Measurements from ENCODE around the gene CLIP4.
"Not testable (repeated sequence)": the region's sequence is repeated elsewhere in the genome, so short reads cannot be mapped to it uniquely, and the experiment has no call there.

The CLIP4 gene

GRCh38 chr2:29114946-29115609 is at the start of gene CLIP4:
Gene CLIP4 (plus strand): TSS chr2:29115415. CDS start chr2:29121389, 5,974 bp downstream.
- DNase-seq (ENCODE audit: low read depth in 3 of 3, low spot score in 1 of 3), result peak; percentile 12 to 65 (median 48)

GRCh38 chr2:29066271-29066860 is 48.8 kb upstream of the CLIP4 start:
- DNase-seq (ENCODE audit: low read depth in 3 of 3, low spot score in 1 of 3), result no peak

GRCh38 chr2:29066997-29067605 is 48.1 kb upstream of the CLIP4 start:
- DNase-seq (ENCODE audit: low read depth in 3 of 3, low spot score in 1 of 3), result no peak

- no peak for DNase-seq (ENCODE audit: low read depth in 3 of 3, low spot score in 1 of 3)
Measured at GRCh38 chr2:29068513-29068912, 46.7 kb upstream of the CLIP4 start.

- DNase-seq (ENCODE audit: low read depth in 3 of 3, low spot score in 1 of 3), result no peak
Measured at GRCh38 chr2:29070526-29070925, 44.7 kb upstream of the CLIP4 start.

GRCh38 chr2:29071032-29071975 is 43.9 kb upstream of the CLIP4 start:
- DNase-seq (ENCODE audit: low read depth in 3 of 3, low spot score in 1 of 3), result no peak

- DNase-seq (ENCODE audit: low read depth in 3 of 3, low spot score in 1 of 3), result no peak
Measured at GRCh38 chr2:29072251-29072650, 43.0 kb upstream of the CLIP4 start.

- no peak for DNase-seq (ENCODE audit: low read depth in 3 of 3, low spot score in 1 of 3)
Measured at GRCh38 chr2:29072971-29073725, 42.1 kb upstream of the CLIP4 start.

GRCh38 chr2:29073933-29074332 is 41.3 kb upstream of the CLIP4 start:
- DNase-seq (ENCODE audit: low read depth in 3 of 3, low spot score in 1 of 3), result no peak

GRCh38 chr2:29074411-29074810 is 40.8 kb upstream of the CLIP4 start, which contains the start of gene PCARE:
Gene PCARE (minus strand): TSS chr2:29074523. CDS start chr2:29074261, 262 bp downstream.
- DNase-seq (ENCODE audit: low read depth in 3 of 3, low spot score in 1 of 3), result no peak

GRCh38 chr2:29075894-29076705 is 39.1 kb upstream of the CLIP4 start:
- DNase-seq (ENCODE audit: low read depth in 3 of 3, low spot score in 1 of 3), result no peak

GRCh38 chr2:29079887-29080286 is 35.3 kb upstream of the CLIP4 start:
- no peak for DNase-seq (ENCODE audit: low read depth in 3 of 3, low spot score in 1 of 3)

- DNase-seq (ENCODE audit: low read depth in 3 of 3, low spot score in 1 of 3), result no peak
Measured at GRCh38 chr2:29080886-29081743, 34.1 kb upstream of the CLIP4 start.

GRCh38 chr2:29082804-29083495 is 32.3 kb upstream of the CLIP4 start:
- DNase-seq (ENCODE audit: low read depth in 3 of 3, low spot score in 1 of 3), result no peak

- DNase-seq (ENCODE audit: low read depth in 3 of 3, low spot score in 1 of 3), result no peak
Measured at GRCh38 chr2:29084554-29084953, 30.7 kb upstream of the CLIP4 start.

- DNase-seq (ENCODE audit: low read depth in 3 of 3, low spot score in 1 of 3), result not testable (repeated sequence)
Measured at GRCh38 chr2:29090311-29090710, 24.9 kb upstream of the CLIP4 start.

GRCh38 chr2:29096969-29097368 is 18.2 kb upstream of the CLIP4 start:
- DNase-seq (ENCODE audit: low read depth in 3 of 3, low spot score in 1 of 3), result no peak

- no peak for DNase-seq (ENCODE audit: low read depth in 3 of 3, low spot score in 1 of 3)
Measured at GRCh38 chr2:29097569-29097968, 17.6 kb upstream of the CLIP4 start.

All from stimulated activated CD4-positive, alpha-beta T cell treated with anti-CD3 and anti-CD28 coated beads, TNF-alpha, amount 100 ng/mL, for 1 hour (primary cell).